Cardiac septum (tissue), 1 donor: Measurements from ENCODE around the gene DHX58. TPM values are rescaled to one million over a fixed set of nuclear protein-coding genes. Genes with fewer than 3 reads are reported as not detected.
A peak's percentile ranks its signal among the peaks of the same experiment; 100 is the strongest.
"Not testable (repeated sequence)": the region's sequence is repeated elsewhere in the genome, so short reads cannot be mapped to it uniquely, and the experiment has no call there.

Experiments
- DNase-seq: peaks from one replicate; pipeline ENCODE4 v3.0.0-alpha.2; 2020; ENCODE audit warnings: low spot score
- intact Hi-C: fragments of 100-400 bp; cut with DNase I; formaldehyde crosslinking; loops from one replicate; pipeline ENCODE4 v1.14.0; 2022
- long read RNA-seq: library from polyadenylated mRNA; unstranded; transcript quantifications from one replicate; pipeline ENCODE4 v2.0.0, GENCODE V29; 2021
- total RNA-seq: library from RNA; stranded (reverse); fragmentation: NEBNext Ultra II Directional; extraction: Animal tissue kit (Norgen Biotek cat#: 25700); gene quantifications from one replicate; pipeline ENCODE4 v1.2.1, GENCODE V29; 2021
- donor health status: DM: no; HTN: no; CAD: no.

Gene DHX58
- total RNA-seq = 4.5 TPM
- long read RNA-seq, partial matches to known transcripts = 0 of 1 reads
- long read RNA-seq, other reads (novel, unspliced or antisense) = 1 of 1 reads

- DNase-seq = peak; percentile 81
- intact Hi-C loops = no loop called here
Observed at GRCh38 chr17:42112552-42113176, at the start of gene DHX58. Gene DHX58 (minus strand): TSS chr17:42112714. CDS start chr17:42111892, 822 bp downstream.

GRCh38 chr17:42160531-42160910 lies 48.0 kb upstream of the DHX58 start:
- DNase-seq = no peak
- intact Hi-C loops = no loop called here

- DNase-seq = no peak
- intact Hi-C loops = loop anchor here (10.0 kb wide), 1 partner anchor 835 kb away; the partner anchor contains the start of gene RPL27
Observed at GRCh38 chr17:42159796-42160530, 47.4 kb upstream of the DHX58 start.

- no peak for DNase-seq
- intact Hi-C loops = loop anchor here (10.0 kb wide), 1 partner anchor 839 kb away; the partner anchor contains the start of gene RPL27
Observed at GRCh38 chr17:42155614-42156045, 43.1 kb upstream of the DHX58 start.

- intact Hi-C loops = loop anchor here (10.0 kb wide), 1 partner anchor 841 kb away; the partner anchor contains the start of gene RPL27
- no peak for DNase-seq
Observed at GRCh38 chr17:42153919-42154742, 41.6 kb upstream of the DHX58 start.

GRCh38 chr17:42146911-42147607 lies 34.5 kb upstream of the DHX58 start:
- intact Hi-C loops = no loop called here
- DNase-seq = no peak

- DNase-seq, intact Hi-C loops: not testable (repeated sequence)
Observed at GRCh38 chr17:42143138-42143537, 30.6 kb upstream of the DHX58 start.

- no peak for DNase-seq
- intact Hi-C loops = no loop called here
Observed at GRCh38 chr17:42142371-42142896, 29.9 kb upstream of the DHX58 start.

GRCh38 chr17:42141382-42141781 lies 28.9 kb upstream of the DHX58 start:
- DNase-seq = no peak
- intact Hi-C loops = no loop called here

- intact Hi-C loops, DNase-seq: not testable (repeated sequence)
Observed at GRCh38 chr17:42140690-42141089, 28.2 kb upstream of the DHX58 start.

GRCh38 chr17:42138749-42139492 lies 26.4 kb upstream of the DHX58 start:
- no peak for DNase-seq
- intact Hi-C loops = no loop called here

- no peak for DNase-seq
- intact Hi-C loops = no loop called here
Observed at GRCh38 chr17:42136654-42137051, 24.1 kb upstream of the DHX58 start.

GRCh38 chr17:42135664-42136653 lies 23.4 kb upstream of the DHX58 start:
- peak; percentile 82 for DNase-seq
- intact Hi-C loops = no loop called here

- DNase-seq = no peak
- intact Hi-C loops = no loop called here
Observed at GRCh38 chr17:42135151-42135550, 22.6 kb upstream of the DHX58 start.

- intact Hi-C loops = no loop called here
Observed at GRCh38 chr17:42133461-42134041, 21.0 kb upstream of the DHX58 start.

GRCh38 chr17:42132941-42133340 lies 20.4 kb upstream of the DHX58 start:
- no peak for DNase-seq
- intact Hi-C loops = no loop called here

More at GRCh38 chr17:42133461-42134041, 21.0 kb upstream of the DHX58 start:
- DNase-seq = no peak

- DNase-seq = no peak
- intact Hi-C loops = no loop called here
Observed at GRCh38 chr17:42131981-42132432, 19.5 kb upstream of the DHX58 start.
